Bronchial epithelial cell (primary cell): ENCODE measurements around the gene C14orf180. TPM values are rescaled to one million over a fixed set of nuclear protein-coding genes. Genes with fewer than 3 reads are reported as not detected.
A peak's percentile ranks its signal among the peaks of the same experiment; 100 is the strongest.

ENCODE experiments used
- DNase-seq: peaks from one replicate; pipeline ENCODE4 v3.0.0-alpha.2; 2010; ENCODE audit warnings: low read depth
- FAIRE-seq: peaks from 2 replicates; lab custom pipeline; 2011; peaks lifted over from hg19 to GRCh38; lab: Jason Lieb, UNC
- H3K27me3 ChIP-seq: 2 replicates; pipeline ENCODE4 v1.5.1; 2011; ENCODE audit warnings: low read length; ENCODE audit not compliant: control insufficient read depth, insufficient read depth
- H3K36me3 ChIP-seq: 2 replicates; pipeline ENCODE4 v1.5.1; 2011; ENCODE audit warnings: low read length; ENCODE audit not compliant: control insufficient read depth, insufficient read depth
- H3K4me3 ChIP-seq: 2 replicates; pipeline ENCODE4 v1.5.1; 2011; ENCODE audit warnings: mild to moderate bottlenecking, low read depth, low read length, control low read depth
- total RNA-seq: library from RNA; depleted of rRNA; stranded (reverse); fragments of >200 nt; gene quantifications from 2 replicates; pipeline ENCODE4 v1.2.1, GENCODE V29; 2014
- TF ChIP-seq, protein P1 (sequence below): IDR thresholded peaks from 2 replicates; pipeline ENCODE4 v1.5.1; 2011; ENCODE audit warnings: mild to moderate bottlenecking, moderate library complexity, low read length, control low read depth, inconsistent platforms; ENCODE audit not compliant: insufficient read depth, severe bottlenecking

Gene C14orf180
- total RNA-seq, 1 donor from 2014 or later = not detected

DNA sequence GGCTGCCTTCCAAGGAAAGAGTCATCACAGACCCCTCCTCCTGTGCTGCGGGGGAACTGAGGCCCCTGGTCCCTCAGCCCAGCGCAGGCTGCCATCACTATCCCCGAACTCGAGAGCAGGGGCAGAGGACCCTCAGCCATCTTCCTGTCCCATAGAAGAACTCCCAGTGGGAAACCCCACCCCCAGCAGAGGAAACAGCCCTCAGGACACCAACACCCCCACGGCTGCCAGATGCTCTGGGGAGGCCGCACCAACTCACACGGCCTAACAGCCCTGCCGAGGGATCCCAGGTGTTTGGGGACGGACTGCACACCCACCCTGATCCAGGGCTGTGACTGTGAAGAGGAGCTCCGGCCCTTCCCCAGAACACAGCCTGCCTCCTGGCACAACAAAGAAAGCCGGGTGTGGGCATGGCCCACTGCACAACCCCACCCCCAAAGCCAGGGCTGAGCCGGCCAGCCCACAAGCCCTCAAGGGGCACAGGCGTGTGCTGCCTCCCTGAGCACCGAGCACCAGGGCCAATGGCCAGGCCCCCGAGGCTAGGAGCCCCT, 16.3 kb upstream of the C14orf180 start:
- FAIRE-seq (no peak), DNase-seq (no peak)
- Histone ChIP-seq H3K27me3 (peaks cover 2% of the 10 kb centered on the region), H3K36me3 (no peaks in the 10 kb centered on the region), H3K4me3 (no peak overlapping the region)
- TF ChIP-seq, protein P1, sequence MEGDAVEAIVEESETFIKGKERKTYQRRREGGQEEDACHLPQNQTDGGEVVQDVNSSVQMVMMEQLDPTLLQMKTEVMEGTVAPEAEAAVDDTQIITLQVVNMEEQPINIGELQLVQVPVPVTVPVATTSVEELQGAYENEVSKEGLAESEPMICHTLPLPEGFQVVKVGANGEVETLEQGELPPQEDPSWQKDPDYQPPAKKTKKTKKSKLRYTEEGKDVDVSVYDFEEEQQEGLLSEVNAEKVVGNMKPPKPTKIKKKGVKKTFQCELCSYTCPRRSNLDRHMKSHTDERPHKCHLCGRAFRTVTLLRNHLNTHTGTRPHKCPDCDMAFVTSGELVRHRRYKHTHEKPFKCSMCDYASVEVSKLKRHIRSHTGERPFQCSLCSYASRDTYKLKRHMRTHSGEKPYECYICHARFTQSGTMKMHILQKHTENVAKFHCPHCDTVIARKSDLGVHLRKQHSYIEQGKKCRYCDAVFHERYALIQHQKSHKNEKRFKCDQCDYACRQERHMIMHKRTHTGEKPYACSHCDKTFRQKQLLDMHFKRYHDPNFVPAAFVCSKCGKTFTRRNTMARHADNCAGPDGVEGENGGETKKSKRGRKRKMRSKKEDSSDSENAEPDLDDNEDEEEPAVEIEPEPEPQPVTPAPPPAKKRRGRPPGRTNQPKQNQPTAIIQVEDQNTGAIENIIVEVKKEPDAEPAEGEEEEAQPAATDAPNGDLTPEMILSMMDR = no peak

DNA sequence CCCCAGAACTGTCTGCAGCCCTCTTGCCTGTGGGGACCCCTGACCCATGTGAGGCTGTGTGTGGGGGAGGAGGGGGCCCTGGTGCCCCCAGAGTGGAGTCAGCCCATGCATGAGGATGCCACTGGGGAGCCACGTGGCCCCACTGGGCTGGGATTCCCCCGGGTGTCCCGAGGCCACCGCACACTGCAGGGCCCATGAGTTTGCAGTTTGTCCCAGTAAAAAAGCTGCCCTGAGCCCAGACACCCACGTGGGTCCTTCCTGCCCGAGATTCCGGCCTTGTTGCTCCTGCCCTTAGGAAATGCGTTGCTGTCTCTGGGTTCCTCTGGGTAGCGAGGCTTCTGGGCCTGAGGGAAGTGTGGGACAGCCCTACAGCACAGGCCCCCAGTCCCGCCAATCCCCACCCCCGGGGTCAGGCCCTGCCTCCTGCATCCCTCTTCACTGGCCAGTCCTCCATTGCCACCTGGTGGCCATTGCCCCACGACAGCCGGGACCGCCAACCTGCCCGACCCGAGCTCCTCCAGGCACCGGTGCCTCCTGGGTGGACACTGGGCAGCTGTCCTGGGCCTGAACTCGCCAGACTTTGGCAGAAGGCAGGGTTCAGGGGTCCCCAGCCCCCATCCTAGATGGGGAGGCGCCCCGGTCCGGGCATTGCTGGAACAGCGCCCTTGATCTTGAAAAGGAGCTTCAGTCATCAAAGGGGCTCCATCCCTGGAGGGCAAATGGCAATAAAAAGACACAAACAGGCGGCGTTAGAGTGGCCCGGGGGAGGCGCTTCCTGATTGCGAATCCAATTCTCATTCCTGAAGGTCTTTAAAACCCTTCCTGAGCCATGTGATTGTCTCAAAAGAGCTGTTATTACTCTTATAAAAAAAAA, 15.6 kb upstream of the C14orf180 start:
- no peak overlapping the region for H3K4me3 ChIP-seq
- FAIRE-seq (no peak), DNase-seq (peak; percentile 21)
- TF ChIP-seq, protein P1 = peak; percentile 82
- no peaks in the 10 kb centered on the region for H3K36me3 ChIP-seq
- peaks cover 2% of the 10 kb centered on the region for H3K27me3 ChIP-seq

DNA sequence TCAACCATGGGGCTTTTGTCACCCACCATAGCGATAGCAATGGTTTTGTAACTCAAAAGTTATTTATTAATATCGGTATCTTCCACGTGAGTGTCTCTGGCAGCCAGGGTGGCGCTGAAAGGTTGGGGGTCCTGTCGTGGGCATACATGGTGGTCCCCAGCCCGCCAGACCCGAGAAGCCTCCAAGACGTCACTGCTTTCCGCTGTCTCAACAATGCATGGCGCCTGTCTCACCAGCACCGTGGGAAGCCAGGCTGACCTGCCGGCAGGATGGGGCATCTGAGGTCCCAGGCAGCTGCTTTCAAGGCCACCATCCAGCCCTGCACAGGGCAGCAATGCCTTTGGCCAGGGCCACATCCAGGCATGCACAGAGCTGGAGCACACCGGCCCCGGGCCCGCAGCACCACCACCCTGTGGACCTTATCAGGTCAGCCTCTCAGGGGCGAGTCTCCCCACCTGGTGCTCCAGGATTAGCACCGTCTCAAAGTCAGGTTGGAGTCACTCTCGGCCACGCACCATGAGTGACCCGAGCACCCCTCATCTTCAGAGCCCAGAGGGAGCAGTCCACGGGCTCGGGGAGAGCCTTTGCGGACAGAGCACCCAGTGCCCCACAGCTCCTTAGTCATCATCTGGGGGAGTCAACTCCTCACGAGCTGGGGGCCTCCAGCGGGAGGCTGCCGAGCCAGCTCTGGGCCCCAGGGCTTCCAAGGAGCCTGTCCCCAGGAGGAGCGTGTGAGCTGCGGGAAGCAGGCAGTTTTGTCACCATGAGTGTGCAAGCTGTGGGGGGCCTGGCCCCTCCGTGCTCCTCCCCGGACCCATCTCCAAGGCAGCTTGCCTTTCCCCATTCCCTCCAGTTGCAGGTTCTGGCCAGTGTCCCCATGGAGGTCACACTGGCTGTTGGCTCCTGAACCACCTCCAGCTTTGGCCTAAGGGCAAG, 14.6 kb upstream of the C14orf180 start:
- Histone ChIP-seq H3K27me3 (peaks cover 2% of the 10 kb centered on the region), H3K4me3 (no peak overlapping the region), H3K36me3 (no peaks in the 10 kb centered on the region)
- TF ChIP-seq, protein P1 = no peak
- DNase-seq = no peak
- FAIRE-seq = no peak

DNA sequence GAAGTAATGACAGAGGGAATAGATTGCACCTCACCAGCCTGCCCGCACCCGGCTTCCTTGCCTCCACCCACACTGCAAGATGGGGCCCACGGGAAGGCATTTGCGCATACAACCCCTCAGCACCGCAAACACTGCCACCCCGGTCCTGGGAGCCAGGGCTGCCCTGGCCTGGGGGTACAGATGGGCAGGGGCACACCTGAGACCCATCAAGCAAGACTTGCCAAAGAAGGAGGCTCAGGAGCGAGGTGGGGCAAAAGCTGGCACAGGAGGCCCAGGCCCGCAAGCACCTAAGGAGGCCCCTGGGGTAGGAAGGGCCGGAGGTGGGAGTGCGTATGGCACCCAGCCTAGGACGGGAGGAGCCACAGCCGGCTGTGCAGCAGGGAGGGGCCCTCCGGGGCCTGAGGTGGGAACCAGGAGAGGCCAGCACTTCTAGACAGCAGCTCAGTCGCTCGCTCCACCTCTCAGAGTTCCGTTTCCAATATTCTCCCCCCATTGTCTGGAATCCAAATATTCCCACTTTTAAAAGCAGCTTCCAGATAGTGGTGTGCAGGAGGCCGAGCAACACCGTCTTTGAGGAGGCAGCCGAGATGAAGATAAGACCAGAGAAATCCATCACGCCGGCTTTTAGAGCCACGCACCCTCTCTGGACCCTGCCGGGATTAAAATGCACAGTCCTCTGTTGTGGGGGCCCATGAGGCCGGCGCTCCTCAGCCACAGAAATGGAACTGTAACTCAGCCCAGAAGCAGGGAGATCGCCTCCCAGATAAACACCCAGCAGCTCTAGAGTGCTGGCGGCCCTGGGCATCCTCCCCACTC, 12.2 kb upstream of the C14orf180 start:
- H3K36me3 ChIP-seq = no peaks in the 10 kb centered on the region
- H3K4me3 ChIP-seq = no peak overlapping the region
- TF ChIP-seq, protein P1 = no peak
- DNase-seq (no peak), FAIRE-seq (no peak)
- H3K27me3 ChIP-seq = no peaks in the 10 kb centered on the region

DNA sequence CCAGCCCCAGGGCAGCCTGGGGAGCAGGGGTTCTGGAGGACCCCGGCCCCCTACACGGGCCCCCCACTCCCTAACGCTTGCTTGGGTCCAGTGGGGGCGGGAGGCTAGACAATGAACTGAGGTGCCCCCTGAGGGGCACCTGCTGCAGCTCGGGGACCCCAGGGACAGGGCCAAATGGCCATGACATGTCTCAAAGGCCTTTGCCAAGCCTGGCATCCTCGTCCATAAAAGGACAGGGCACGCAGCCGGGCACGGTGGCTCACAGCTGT, 11.7 kb upstream of the C14orf180 start:
- H3K27me3 ChIP-seq = no peaks in the 10 kb centered on the region
- H3K4me3 ChIP-seq = no peak overlapping the region
- H3K36me3 ChIP-seq = no peaks in the 10 kb centered on the region
- no peak for FAIRE-seq
- no peak for DNase-seq
- TF ChIP-seq, protein P1 = no peak
